Ovary (tissue), 3 donors: ENCODE results near the gene LCE7A.

Source experiments
- EP300 ChIP-seq: sonication (generic); formaldehyde crosslinking; IDR thresholded peaks from one replicate; pipeline ENCODE4 v1.6.1; 2017; ENCODE audit warnings: antibody characterized with exemption
- TF ChIP-seq, protein P1 (sequence below), 3 donors: fragments of 450-650 bp in 2 of 3; fragments of 200-600 bp in 1 of 3; IDR thresholded peaks; one replicate each; pipeline versions ENCODE4 v1.5.1 to v1.8.0; 2016 to 2022; ENCODE audit warnings: antibody characterized with exemption in 3 of 3, mild to moderate bottlenecking in 1 of 3
- donor health status: DM: no; HTN: no; CAD: no.

GRCh38 chr1:152886085-152886484 is 26.3 kb downstream of the LCE7A start:
- TF ChIP-seq, protein P1, sequence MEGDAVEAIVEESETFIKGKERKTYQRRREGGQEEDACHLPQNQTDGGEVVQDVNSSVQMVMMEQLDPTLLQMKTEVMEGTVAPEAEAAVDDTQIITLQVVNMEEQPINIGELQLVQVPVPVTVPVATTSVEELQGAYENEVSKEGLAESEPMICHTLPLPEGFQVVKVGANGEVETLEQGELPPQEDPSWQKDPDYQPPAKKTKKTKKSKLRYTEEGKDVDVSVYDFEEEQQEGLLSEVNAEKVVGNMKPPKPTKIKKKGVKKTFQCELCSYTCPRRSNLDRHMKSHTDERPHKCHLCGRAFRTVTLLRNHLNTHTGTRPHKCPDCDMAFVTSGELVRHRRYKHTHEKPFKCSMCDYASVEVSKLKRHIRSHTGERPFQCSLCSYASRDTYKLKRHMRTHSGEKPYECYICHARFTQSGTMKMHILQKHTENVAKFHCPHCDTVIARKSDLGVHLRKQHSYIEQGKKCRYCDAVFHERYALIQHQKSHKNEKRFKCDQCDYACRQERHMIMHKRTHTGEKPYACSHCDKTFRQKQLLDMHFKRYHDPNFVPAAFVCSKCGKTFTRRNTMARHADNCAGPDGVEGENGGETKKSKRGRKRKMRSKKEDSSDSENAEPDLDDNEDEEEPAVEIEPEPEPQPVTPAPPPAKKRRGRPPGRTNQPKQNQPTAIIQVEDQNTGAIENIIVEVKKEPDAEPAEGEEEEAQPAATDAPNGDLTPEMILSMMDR (IDR thresholded peaks at IDR 0.05) = no peak
- no peak for TF ChIP-seq EP300
